PC-9 (cell line): ENCODE results near the gene POLQ. TPM values are rescaled to one million over a fixed set of nuclear protein-coding genes. Genes with fewer than 3 reads are reported as not detected.

Experiments
- BruUV-seq: library from RNA; stranded (reverse); fragments of 400-500 nt; replicated peaks from 2 replicates; lab custom pipeline; 2021; lab: Mats Ljungman, UMichigan
- CTCF ChIA-PET: fragments of 300-600 bp; sonication (Branson Sonifier 250); formaldehyde crosslinking; loops from one replicate; lab custom pipeline; 2022; ENCODE audit warnings: antibody characterized with exemption; lab: Charles Lee
- POLR2A ChIA-PET: fragments of 300-600 bp; sonication (Branson Sonifier 250); formaldehyde crosslinking; loops from one replicate; lab custom pipeline; 2022; ENCODE audit warnings: antibody characterized with exemption; ENCODE audit not compliant: unreplicated experiment; lab: Charles Lee
- DNase-seq, 2 experiments: peaks; one replicate each; pipeline versions ENCODE4 v3.0.0 to v3.0.0-alpha.2; 2015 to 2022; ENCODE audit warnings: mixed read lengths in 1 of 2
- H2AFZ ChIP-seq: fragments of 200-600 bp; sonication (generic); 2 replicates; pipeline ENCODE4 v1.8.1; 2017; ENCODE audit warnings: antibody characterized with exemption
- H3F3A ChIP-seq: fragments of 200-600 bp; sonication (generic); 2 replicates; pipeline ENCODE4 v1.8.1; 2017; ENCODE audit warnings: antibody characterized with exemption, mild to moderate bottlenecking, low read depth; ENCODE audit not compliant: insufficient read depth
- H3K27ac ChIP-seq: fragments of 200-600 bp; sonication (generic); 2 replicates; pipeline ENCODE4 v1.6.1; 2016; ENCODE audit warnings: mixed run types
- H3K27me3 ChIP-seq: fragments of 200-600 bp; sonication (generic); 2 replicates; pipeline ENCODE4 v1.6.1; 2016; ENCODE audit warnings: low read depth, mixed run types; ENCODE audit not compliant: insufficient read depth
- H3K36me3 ChIP-seq: fragments of 200-600 bp; sonication (generic); 2 replicates; pipeline ENCODE4 v1.6.1; 2016; ENCODE audit warnings: low read depth, mixed run types
- H3K4me1 ChIP-seq: fragments of 200-600 bp; sonication (generic); replicated peaks from 2 replicates; pipeline ENCODE4 v1.6.1; 2016; ENCODE audit warnings: mixed run types; ENCODE audit not compliant: insufficient read depth
- H3K4me2 ChIP-seq: fragments of 200-600 bp; sonication (generic); 2 replicates; pipeline ENCODE4 v1.6.1; 2017; ENCODE audit warnings: mixed run types
- H3K4me3 ChIP-seq: fragments of 200-600 bp; sonication (generic); 2 replicates; pipeline ENCODE4 v1.6.1; 2016; ENCODE audit warnings: mixed run types
- H3K79me2 ChIP-seq: fragments of 200-600 bp; sonication (generic); 2 replicates; pipeline ENCODE4 v1.6.1; 2017; ENCODE audit warnings: low read depth, mixed run types
- H3K9me2 ChIP-seq: fragments of 200-600 bp; sonication (generic); 2 replicates; pipeline ENCODE4 v1.8.1; 2017; ENCODE audit warnings: mild to moderate bottlenecking; ENCODE audit not compliant: insufficient read depth
- H3K9me3 ChIP-seq: fragments of 200-600 bp; sonication (generic); 2 replicates; pipeline ENCODE4 v1.8.1; 2016; ENCODE audit warnings: low read depth; ENCODE audit not compliant: insufficient read depth
- H4K20me1 ChIP-seq: fragments of 200-600 bp; sonication (generic); 2 replicates; pipeline ENCODE4 v1.8.1; 2017; ENCODE audit not compliant: insufficient read depth
- CTCF ChIP-seq: fragments of 200-600 bp; sonication (generic); conservative IDR thresholded peaks from 2 replicates; pipeline ENCODE4 v1.6.1; 2017; ENCODE audit warnings: mixed run types, antibody characterized with exemption, mild to moderate bottlenecking, moderate library complexity
- EZH2 ChIP-seq: fragments of 200-600 bp; sonication (generic); IDR thresholded peaks from 2 replicates; pipeline ENCODE4 v1.8.0; 2017; ENCODE audit warnings: antibody characterized with exemption, low read depth
- intact Hi-C: fragments of 100-400 bp; cut with micrococcal nuclease; formaldehyde crosslinking; loops from one replicate; pipeline ENCODE4 v1.10.0; 2022; ENCODE audit not compliant: unreplicated experiment
- total RNA-seq: library from RNA; stranded (reverse); gene quantifications from 2 replicates; pipeline ENCODE4 v1.2.3, GENCODE V29; 2021

The POLQ gene
- total RNA-seq, 1 experiment from 2014 or later = 14.3 TPM

- no peaks in the 10 kb centered on the region for H3K4me1 ChIP-seq
- no peaks in the 10 kb centered on the region for H3K9me3 ChIP-seq
- H3K79me2 ChIP-seq = no peaks in the 10 kb centered on the region
- no peak overlapping the region for H3K4me3 ChIP-seq
- H3F3A ChIP-seq = no peaks in the 10 kb centered on the region
- no peaks in the 10 kb centered on the region for H3K9me2 ChIP-seq
- H2AFZ ChIP-seq = no peak overlapping the region
- TF ChIP-seq CTCF = no peak
- TF ChIP-seq EZH2 = no peak
- H3K27ac ChIP-seq = no peak overlapping the region
- intact Hi-C loops = no loop called here
- peaks cover 11% of the 10 kb centered on the region for H3K36me3 ChIP-seq
- no peaks in the 10 kb centered on the region for H3K27me3 ChIP-seq
- no peak for DNase-seq
- ChIA-PET CTCF (no interaction called here), POLR2A (interaction anchor here (0.7 kb wide), 1 partner anchor 122 kb away, joined by 4 read pairs; no protein-coding TSS in a partner anchor)
- no peaks in the 10 kb centered on the region for H4K20me1 ChIP-seq
- no peak overlapping the region for H3K4me2 ChIP-seq
- no TSS peak for BruUV-seq
Measured at GRCh38 chr3:121531269-121531668, 14.5 kb downstream of the POLQ start.

GRCh38 chr3:121529308-121529707 is 16.5 kb downstream of the POLQ start:
- Histone ChIP-seq H3K4me2 (no peak overlapping the region), H3K9me2 (no peaks in the 10 kb centered on the region), H3K79me2 (no peaks in the 10 kb centered on the region), H3K4me3 (no peak overlapping the region), H2AFZ (no peak overlapping the region), H4K20me1 (no peaks in the 10 kb centered on the region), H3K4me1 (no peaks in the 10 kb centered on the region), H3F3A (no peaks in the 10 kb centered on the region), H3K27ac (no peak overlapping the region), H3K36me3 (peaks cover 4% of the 10 kb centered on the region; the same call in 1 of the 2 replicates), H3K27me3 (no peaks in the 10 kb centered on the region), H3K9me3 (no peaks in the 10 kb centered on the region)
- peak; percentile 51 for TF ChIP-seq CTCF
- TF ChIP-seq EZH2 = no peak
- ChIA-PET POLR2A (interaction anchor here (0.6 kb wide), 1 partner anchor 1098 kb away, joined by 3 read pairs; no protein-coding TSS in a partner anchor), CTCF (no interaction called here)
- no TSS peak for BruUV-seq
- intact Hi-C loops = loop anchor here (10.0 kb wide), 2 partner anchors 485 to 965 kb away; no protein-coding TSS in a partner anchor
- no peak for DNase-seq

GRCh38 chr3:121520510-121520909 is 25.3 kb downstream of the POLQ start:
- ChIA-PET POLR2A (interaction anchor here (0.6 kb wide), 1 partner anchor 8 kb away, joined by 4 read pairs; no protein-coding TSS in a partner anchor), CTCF (no interaction called here)
- H3K27me3 ChIP-seq = no peaks in the 10 kb centered on the region
- H3F3A ChIP-seq = no peaks in the 10 kb centered on the region
- no peaks in the 10 kb centered on the region for H3K4me1 ChIP-seq
- H3K4me3 ChIP-seq = no peak overlapping the region
- H3K9me3 ChIP-seq = no peaks in the 10 kb centered on the region
- H4K20me1 ChIP-seq = no peaks in the 10 kb centered on the region
- H3K27ac ChIP-seq = no peak overlapping the region
- no peak overlapping the region for H3K4me2 ChIP-seq
- intact Hi-C loops = loop anchor here (10.0 kb wide), 2 partner anchors 476 to 956 kb away; no protein-coding TSS in a partner anchor
- H3K79me2 ChIP-seq = no peaks in the 10 kb centered on the region
- H3K9me2 ChIP-seq = no peaks in the 10 kb centered on the region; the same call in 1 of the 2 replicates
- no peak overlapping the region for H2AFZ ChIP-seq
- no peaks in the 10 kb centered on the region for H3K36me3 ChIP-seq
- no peak for DNase-seq
- BruUV-seq = no TSS peak
- no peak for TF ChIP-seq EZH2
- no peak for TF ChIP-seq CTCF
